Activated CD8-positive, alpha-beta T cell treated with anti-CD3 and anti-CD28 coated beads for 36 hours (primary cell): ENCODE measurements around the gene ACKR3. TPM values are rescaled to one million over a fixed set of nuclear protein-coding genes. Genes with fewer than 3 reads are reported as not detected.

Source experiments
- ATAC-seq: fragments of 200-7000 bp; cut with Tn5 transposase; one replicate; pipeline ENCODE4 v1.10.0; 2021; ENCODE audit warnings: mild to moderate bottlenecking, moderate library complexity
- CTCF ChIA-PET: fragments of 350-600 bp; sonication (Branson Sonifier 250); formaldehyde crosslinking; loops from one replicate; lab custom pipeline; 2021; ENCODE audit warnings: antibody characterized with exemption; lab: Charles Lee
- POLR2A ChIA-PET: fragments of 350-600 bp; sonication (Branson Sonifier 250); formaldehyde crosslinking; loops from one replicate; lab custom pipeline; 2021; ENCODE audit warnings: antibody characterized with exemption; lab: Charles Lee
- DNase-seq: peaks from one replicate; pipeline ENCODE4 v3.0.0-alpha.2; 2020
- H3K27ac Mint-ChIP-seq: one replicate; pipeline ENCODE4 v1.8.0; 2021; ENCODE audit warnings: mild to moderate bottlenecking, mixed read lengths
- H3K27me3 Mint-ChIP-seq: one replicate; pipeline ENCODE4 v1.8.0; 2021; ENCODE audit warnings: mixed read lengths
- H3K36me3 Mint-ChIP-seq: one replicate; pipeline ENCODE4 v1.8.0; 2021; ENCODE audit warnings: low read depth, mixed read lengths
- H3K4me1 Mint-ChIP-seq: one replicate; pipeline ENCODE4 v1.8.0; 2021; ENCODE audit warnings: low read depth, mixed read lengths
- H3K4me3 Mint-ChIP-seq: one replicate; pipeline ENCODE4 v1.8.0; 2021; ENCODE audit warnings: mild to moderate bottlenecking, moderate library complexity, mixed read lengths
- H3K9me3 Mint-ChIP-seq: one replicate; pipeline ENCODE4 v1.8.0; 2021; ENCODE audit warnings: mixed read lengths
- CTCF ChIP-seq: fragments of 200-600 bp; IDR thresholded peaks from one replicate; pipeline ENCODE4 v1.8.0; 2022; ENCODE audit warnings: antibody characterized with exemption, mild to moderate bottlenecking
- intact Hi-C: fragments of 100-400 bp; cut with micrococcal nuclease; formaldehyde crosslinking; loops from one replicate; pipeline ENCODE4 v1.10.0; 2022
- total RNA-seq, 2 experiments: library from RNA; stranded (reverse); gene quantifications; one replicate each; pipeline ENCODE4 v1.2.3, GENCODE V29; 2021

ACKR3 gene
- total RNA-seq, 2 experiments from 2014 or later: 2.4 to 3.4 TPM

- CTCF ChIA-PET: no interaction called here
- no peaks in the 10 kb centered on the region for H3K36me3 Mint-ChIP-seq
- H3K9me3 Mint-ChIP-seq: no peaks in the 10 kb centered on the region
- DNase-seq: no peak
- H3K27ac Mint-ChIP-seq: no peak overlapping the region
- no peaks in the 10 kb centered on the region for H3K27me3 Mint-ChIP-seq
- POLR2A ChIA-PET: no interaction called here
- intact Hi-C loops: no loop called here
- H3K4me1 Mint-ChIP-seq: no peaks in the 10 kb centered on the region
- H3K4me3 Mint-ChIP-seq: no peak overlapping the region
- no peak for TF ChIP-seq CTCF
- no peak for ATAC-seq
Observed at GRCh38 chr2:236593956-236594355, 24.3 kb downstream of the ACKR3 start.

- no peaks in the 10 kb centered on the region for H3K4me1 Mint-ChIP-seq
- POLR2A ChIA-PET: no interaction called here
- H3K4me3 Mint-ChIP-seq: no peak overlapping the region
- H3K27ac Mint-ChIP-seq: no peak overlapping the region
- DNase-seq (no peak), ATAC-seq (no peak)
- CTCF ChIA-PET: interaction anchor here (1.2 kb wide), 1 partner anchor 85 kb away, joined by 6 read pairs; no protein-coding TSS in a partner anchor
- intact Hi-C loops: no loop called here
- H3K27me3 Mint-ChIP-seq: peaks cover 5% of the 10 kb centered on the region
- H3K36me3 Mint-ChIP-seq: no peaks in the 10 kb centered on the region
- H3K9me3 Mint-ChIP-seq: no peaks in the 10 kb centered on the region
- TF ChIP-seq CTCF: no peak
Observed at GRCh38 chr2:236597629-236598028, 28.0 kb downstream of the ACKR3 start.

GRCh38 chr2:236599059-236599458 is 29.4 kb downstream of the ACKR3 start:
- peaks cover 10% of the 10 kb centered on the region for H3K27me3 Mint-ChIP-seq
- intact Hi-C loops: no loop called here
- ATAC-seq (no peak), DNase-seq (no peak)
- no peaks in the 10 kb centered on the region for H3K4me1 Mint-ChIP-seq
- no peak overlapping the region for H3K27ac Mint-ChIP-seq
- no peaks in the 10 kb centered on the region for H3K9me3 Mint-ChIP-seq
- H3K36me3 Mint-ChIP-seq: no peaks in the 10 kb centered on the region
- CTCF ChIA-PET: no interaction called here
- TF ChIP-seq CTCF: no peak
- POLR2A ChIA-PET: no interaction called here
- no peak overlapping the region for H3K4me3 Mint-ChIP-seq

- ChIA-PET POLR2A (no interaction called here), CTCF (no interaction called here)
- H3K27me3 Mint-ChIP-seq: peaks cover 15% of the 10 kb centered on the region
- H3K36me3 Mint-ChIP-seq: no peaks in the 10 kb centered on the region
- no peak for TF ChIP-seq CTCF
- ATAC-seq (no peak), DNase-seq (no peak)
- intact Hi-C loops: no loop called here
- no peak overlapping the region for H3K27ac Mint-ChIP-seq
- no peak overlapping the region for H3K4me3 Mint-ChIP-seq
- H3K4me1 Mint-ChIP-seq: peaks cover 2% of the 10 kb centered on the region
- no peaks in the 10 kb centered on the region for H3K9me3 Mint-ChIP-seq
Observed at GRCh38 chr2:236600158-236600557, 30.5 kb downstream of the ACKR3 start.

- intact Hi-C loops: no loop called here
- Mint-ChIP-seq H3K27ac (no peak overlapping the region), H3K9me3 (no peaks in the 10 kb centered on the region), H3K36me3 (no peaks in the 10 kb centered on the region), H3K4me1 (peaks cover 2% of the 10 kb centered on the region), H3K4me3 (no peak overlapping the region), H3K27me3 (peaks cover 19% of the 10 kb centered on the region)
- TF ChIP-seq CTCF: no peak
- DNase-seq (no peak), ATAC-seq (no peak)
- CTCF ChIA-PET: interaction anchor here (1.1 kb wide), 1 partner anchor 88 kb away, joined by 6 read pairs; no protein-coding TSS in a partner anchor
- POLR2A ChIA-PET: no interaction called here
Observed at GRCh38 chr2:236600892-236601291, 31.3 kb downstream of the ACKR3 start.
